H1 (cell line): ENCODE measurements around the gene IFRD1. TPM values are rescaled to one million over a fixed set of nuclear protein-coding genes. Genes with fewer than 3 reads are reported as not detected.

Experiments used
- CBX5 ChIP-seq: fragments of 300-800, 300-1000 bp; sonication (generic); IDR thresholded peaks from 2 replicates; pipeline ENCODE4 v1.7.1; 2016; ENCODE audit warnings: antibody characterized with exemption, low read length, low read depth
- GTF2F1 ChIP-seq: IDR thresholded peaks from 2 replicates; pipeline ENCODE4 v1.6.1; 2012; ENCODE audit warnings: low read depth, low read length, improper control_type of control experiment, borderline replicate concordance
- HDAC2 ChIP-seq, 2 experiments: fragments of 300-600 bp in 1 of 2; sonication (generic) in 1 of 2; IDR thresholded peaks; 2 replicates each; pipeline ENCODE4 v1.6.1; 2011 to 2012; ENCODE audit warnings: low read depth in 2 of 2, low read length in 2 of 2, mild to moderate bottlenecking in 2 of 2, moderate library complexity in 2 of 2, borderline replicate concordance in 1 of 2, inconsistent platforms in 1 of 2
- KDM1A ChIP-seq: fragments of 200-600, 300-600 bp; sonication (generic); IDR thresholded peaks from 2 replicates; pipeline ENCODE4 v1.7.1; 2016; ENCODE audit warnings: mild to moderate bottlenecking, low read length, borderline replicate concordance
- KDM5A ChIP-seq: fragments of 200-600 bp; IDR thresholded peaks from 2 replicates; pipeline ENCODE4 v1.7.1; 2012; ENCODE audit warnings: mild to moderate bottlenecking, low read length, inconsistent platforms, mixed read lengths
- POLR2A ChIP-seq, 2 experiments: IDR thresholded peaks; 1 replicate in 1 of 2; 2 replicates in 1 of 2; pipeline ENCODE4 v1.6.1; 2011; ENCODE audit warnings: low read depth in 2 of 2, low read length in 2 of 2, mild to moderate bottlenecking in 2 of 2; ENCODE audit errors: control extremely low read depth in 1 of 2
- POLR2AphosphoS5 ChIP-seq: IDR thresholded peaks from 2 replicates; pipeline ENCODE4 v1.6.1; 2011; ENCODE audit warnings: low read depth, low read length
- SIN3A ChIP-seq, 2 experiments: IDR thresholded peaks in 1 of 2; conservative IDR thresholded peaks in 1 of 2; 2 replicates each; pipeline ENCODE4 v1.6.1; 2011 to 2012; ENCODE audit warnings: low read length in 2 of 2, improper control_type of control experiment in 1 of 2, low read depth in 1 of 2, mild to moderate bottlenecking in 1 of 2
- SIX5 ChIP-seq: IDR thresholded peaks from 2 replicates; pipeline ENCODE4 v1.6.1; 2011; ENCODE audit warnings: mild to moderate bottlenecking, low read depth, low read length
- SRF ChIP-seq: IDR thresholded peaks from 2 replicates; pipeline ENCODE4 v1.6.1; 2011; ENCODE audit warnings: mild to moderate bottlenecking, low read depth, low read length, moderate library complexity
- TAF7 ChIP-seq: optimal IDR thresholded peaks from 2 replicates; pipeline ENCODE3; 2011; ENCODE audit warnings: low read depth, mild to moderate bottlenecking, inconsistent platforms, low read length, moderate library complexity, borderline replicate concordance
- TBP ChIP-seq: IDR thresholded peaks from 2 replicates; pipeline ENCODE4 v1.6.1; 2011; ENCODE audit warnings: low read depth, low read length, improper control_type of control experiment
- ZNF274 ChIP-seq: IDR thresholded peaks from 2 replicates; pipeline ENCODE4 v1.7.0; 2012; ENCODE audit warnings: low read length, borderline replicate concordance; ENCODE audit errors: extremely low read depth
- polyA plus RNA-seq, 7 experiments: library from polyadenylated mRNA; depleted of rRNA in 3 of 7; stranded (reverse) in 5 of 7; unstranded in 2 of 7; fragments of >200 nt in 5 of 7; fragments of 200-250 nt in 2 of 7; gene quantifications; 1 replicate in 5 of 7; 2 replicates in 1 of 7; 4 replicates in 1 of 7; pipeline versions ENCODE4 v1.2.1 to v1.2.3, GENCODE V29; 2011 to 2013; ENCODE audit warnings: missing spikeins in 2 of 7, mixed read lengths in 2 of 7
- total RNA-seq: library from RNA; stranded (reverse); fragmentation: NEBNext Ultra II Directional; extraction: Animal tissue kit (Norgen Biotek cat#: 25700); gene quantifications from 2 replicates; pipeline ENCODE4 v1.2.1, GENCODE V29; 2021
- TF ChIP-seq, protein P1 (sequence below): IDR thresholded peaks from 2 replicates; pipeline ENCODE4 v1.6.1; 2012; ENCODE audit warnings: inconsistent platforms
- TF ChIP-seq, protein P2 (sequence below): IDR thresholded peaks from 2 replicates; pipeline ENCODE4 v1.6.1; 2012; ENCODE audit warnings: low read length, inconsistent platforms

IFRD1 gene
- total and polyA plus RNA-seq, 2 of the 8 experiments (the other 6 are each of a cell fraction or from before 2014, with no cell fraction given), result 23.0 to 50.4 TPM

DNA sequence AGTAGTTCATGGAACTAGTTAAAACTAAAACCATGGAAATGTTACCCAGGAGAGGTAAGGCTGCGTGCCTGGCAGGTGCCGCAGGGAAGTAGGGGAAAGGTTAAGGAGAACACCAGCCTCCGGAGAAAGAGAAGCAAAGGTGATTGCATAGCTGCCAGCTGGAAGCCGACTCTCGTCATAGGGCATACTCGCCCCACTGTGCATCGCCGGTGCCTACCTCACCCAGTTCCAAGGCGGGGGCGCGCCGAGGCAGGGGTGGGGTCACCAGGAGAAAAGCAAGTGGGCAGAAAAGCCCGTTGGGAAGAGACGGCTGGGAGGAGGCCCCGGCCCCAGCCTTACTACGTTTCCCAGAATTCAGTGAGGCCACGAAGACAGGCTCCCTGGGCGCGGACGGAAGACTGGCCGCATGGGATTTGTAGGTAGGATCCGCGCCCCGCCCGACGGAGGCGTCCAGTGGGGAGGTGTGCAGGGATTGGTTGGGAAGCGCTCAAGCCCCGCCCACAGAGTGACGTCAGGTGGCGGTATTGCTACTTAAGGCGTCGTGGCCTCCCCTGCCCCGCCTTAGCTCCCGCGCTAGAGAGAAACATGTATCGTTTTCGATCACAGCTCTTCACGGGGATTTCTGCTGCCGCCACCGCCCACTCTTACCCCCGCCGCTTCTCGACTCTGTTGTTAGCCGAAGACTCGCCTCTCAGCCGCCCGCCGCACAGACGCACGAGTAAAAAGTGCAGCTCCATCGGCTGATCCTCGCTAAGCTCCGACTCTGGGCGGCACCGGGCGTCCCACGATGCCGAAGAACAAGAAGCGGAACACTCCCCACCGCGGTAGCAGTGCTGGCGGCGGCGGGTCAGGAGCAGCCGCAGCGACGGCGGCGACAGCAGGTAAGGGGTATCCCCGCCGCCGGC is at the start of gene IFRD1 (continued):
- TF ChIP-seq KDM1A, result no peak
- no peak for TF ChIP-seq KDM5A
- TF ChIP-seq CBX5, result no peak
- TF ChIP-seq TBP, result peak; percentile 97
- TF ChIP-seq POLR2A (IDR thresholded peaks at IDR 0.05; ENCODE audit: control extremely low read depth in 1 of 2, low read depth in 2 of 2, low read length in 2 of 2), result peak; percentile 99
- no peak for TF ChIP-seq SRF
- TF ChIP-seq SIN3A (conservative IDR thresholded peaks at IDR 0.05 in 1 of 2, IDR thresholded peaks at IDR 0.05 in 1 of 2; ENCODE audit: low read depth in 1 of 2, low read length in 2 of 2), result peak in 1 of 2 experiments; percentile 55; a peak in 2 of 4 replicates
- peak; percentile 91; the same call in 1 of the 2 replicates for TF ChIP-seq GTF2F1
- TF ChIP-seq, protein P1, sequence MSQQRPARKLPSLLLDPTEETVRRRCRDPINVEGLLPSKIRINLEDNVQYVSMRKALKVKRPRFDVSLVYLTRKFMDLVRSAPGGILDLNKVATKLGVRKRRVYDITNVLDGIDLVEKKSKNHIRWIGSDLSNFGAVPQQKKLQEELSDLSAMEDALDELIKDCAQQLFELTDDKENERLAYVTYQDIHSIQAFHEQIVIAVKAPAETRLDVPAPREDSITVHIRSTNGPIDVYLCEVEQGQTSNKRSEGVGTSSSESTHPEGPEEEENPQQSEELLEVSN, result peak; percentile 51
- no peak for TF ChIP-seq ZNF274
- TF ChIP-seq, protein P2, sequence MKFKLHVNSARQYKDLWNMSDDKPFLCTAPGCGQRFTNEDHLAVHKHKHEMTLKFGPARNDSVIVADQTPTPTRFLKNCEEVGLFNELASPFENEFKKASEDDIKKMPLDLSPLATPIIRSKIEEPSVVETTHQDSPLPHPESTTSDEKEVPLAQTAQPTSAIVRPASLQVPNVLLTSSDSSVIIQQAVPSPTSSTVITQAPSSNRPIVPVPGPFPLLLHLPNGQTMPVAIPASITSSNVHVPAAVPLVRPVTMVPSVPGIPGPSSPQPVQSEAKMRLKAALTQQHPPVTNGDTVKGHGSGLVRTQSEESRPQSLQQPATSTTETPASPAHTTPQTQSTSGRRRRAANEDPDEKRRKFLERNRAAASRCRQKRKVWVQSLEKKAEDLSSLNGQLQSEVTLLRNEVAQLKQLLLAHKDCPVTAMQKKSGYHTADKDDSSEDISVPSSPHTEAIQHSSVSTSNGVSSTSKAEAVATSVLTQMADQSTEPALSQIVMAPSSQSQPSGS, result no peak
- peak; percentile 85 for TF ChIP-seq TAF7
- peak; percentile 84 for TF ChIP-seq SIX5
- TF ChIP-seq POLR2AphosphoS5, result peak; percentile 100
- no peak; a peak in 1 of 4 replicates for TF ChIP-seq HDAC2 (IDR thresholded peaks at IDR 0.05; ENCODE audit: borderline replicate concordance in 1 of 2, low read depth in 2 of 2, low read length in 2 of 2)
